NCI-H1436 treated with DMSO at 0.1 percent for 48 hours (cell line): ENCODE data around the gene NHSL1.

Source experiments
- DNase-seq: peaks from one replicate; lab custom pipeline; 2025; lab: John Stamatoyannopoulos, UW

The NHSL1 gene

DNA sequence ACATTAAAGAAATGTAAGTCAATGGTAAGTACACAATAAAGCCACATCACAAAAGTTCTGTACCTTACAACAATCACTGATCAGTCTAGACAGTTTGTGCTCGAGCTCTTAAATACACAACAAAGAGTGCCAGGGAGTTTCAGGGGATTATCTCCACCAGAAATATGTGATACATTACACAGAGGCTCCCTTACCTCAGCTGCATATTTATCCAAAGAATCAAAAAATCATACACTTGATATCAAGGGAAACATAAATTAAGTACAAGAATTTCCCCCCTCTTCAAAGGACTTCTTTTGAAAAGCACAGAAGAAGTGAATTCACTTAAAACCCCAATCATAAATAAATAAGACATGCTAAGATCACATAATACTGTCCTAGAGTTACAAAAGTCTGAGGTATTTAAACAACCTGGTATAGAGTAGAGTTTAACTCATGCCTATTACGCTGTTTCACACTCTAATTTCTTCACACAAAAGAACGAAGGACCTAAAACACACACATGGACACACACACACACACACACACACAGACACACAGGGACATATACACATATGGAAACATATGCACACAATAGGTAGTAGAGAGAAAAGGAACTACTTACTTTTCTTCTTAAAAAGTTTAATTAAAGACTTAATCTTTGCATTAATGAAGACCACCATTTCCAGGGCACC lies 528 bp downstream of the NHSL1 start:
- no peak for DNase-seq

DNA sequence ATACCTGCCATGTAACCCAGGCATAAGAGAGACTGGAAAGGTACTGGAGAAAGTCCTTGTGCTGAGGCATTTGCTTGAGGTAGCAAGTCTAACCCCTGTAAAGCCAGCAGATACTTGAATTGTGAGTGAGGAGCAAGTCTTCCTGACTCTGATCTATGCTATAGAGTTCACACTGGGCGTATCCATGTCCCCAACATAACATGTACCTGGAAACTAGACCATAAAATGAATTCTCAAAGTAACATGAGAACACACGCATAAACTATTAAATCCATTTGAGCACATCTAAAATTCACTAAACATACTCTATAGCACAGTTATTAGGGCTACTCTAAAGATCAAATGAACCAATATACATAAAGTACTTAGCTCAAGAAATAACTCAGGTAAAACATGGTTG lies 2.0 kb downstream of the NHSL1 start:
- no peak for DNase-seq

DNA sequence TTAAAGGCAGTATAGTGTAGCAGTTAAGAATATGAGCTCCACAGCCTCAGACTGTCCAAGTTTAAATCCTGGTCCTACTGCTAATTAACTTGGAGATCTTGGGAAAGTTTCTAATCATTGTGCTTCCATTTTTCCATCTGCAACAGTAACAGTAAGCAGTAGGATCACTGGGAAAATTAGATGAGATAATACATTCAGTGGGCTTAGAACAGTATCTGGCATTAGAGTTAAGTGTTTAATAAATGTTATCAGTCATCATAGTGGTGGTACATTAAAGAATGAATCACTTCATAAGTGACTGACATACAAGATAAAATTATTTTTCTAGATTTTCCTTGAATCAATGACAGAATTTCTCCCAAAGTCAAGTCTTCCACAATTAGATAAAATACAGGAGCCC lies 5.0 kb downstream of the NHSL1 start:
- DNase-seq = no peak

DNA sequence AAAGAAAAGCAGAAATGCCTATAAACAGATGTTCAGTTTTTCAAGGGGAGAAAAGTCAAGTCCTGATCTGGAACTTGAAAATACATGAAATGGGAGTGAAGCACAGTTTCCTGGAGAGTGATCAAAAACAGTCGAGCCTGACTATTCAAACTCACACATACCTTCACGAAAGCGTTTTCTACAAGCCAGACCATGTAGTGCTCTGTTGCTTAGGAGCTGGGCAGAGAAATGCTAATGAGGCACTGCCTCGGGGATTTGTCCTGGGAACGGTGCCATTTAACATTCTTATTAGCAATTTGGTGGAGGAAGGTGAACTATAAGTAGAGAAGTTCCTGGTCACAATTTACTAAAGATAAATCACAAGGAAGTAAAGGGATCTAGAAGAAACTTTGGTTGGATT lies 5.9 kb downstream of the NHSL1 start:
- DNase-seq = no peak

DNA sequence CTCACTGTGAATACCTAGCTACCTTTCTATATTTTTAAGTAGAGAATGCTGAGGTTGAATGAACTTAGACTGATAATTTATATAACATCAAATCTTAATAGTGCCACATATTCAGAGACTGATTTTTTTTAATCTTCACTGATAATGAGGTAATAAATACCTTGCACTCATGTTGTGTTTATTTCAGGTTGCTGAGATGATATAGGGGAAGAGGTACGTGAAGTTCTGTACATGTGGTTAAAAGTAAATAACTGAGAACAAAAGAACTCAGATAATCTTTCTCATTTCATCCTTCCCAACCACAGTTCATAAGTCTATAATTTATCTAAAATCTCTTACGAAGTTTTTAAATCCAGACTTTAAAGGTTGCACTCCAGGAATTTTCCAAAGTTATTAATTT lies 6.4 kb downstream of the NHSL1 start:
- DNase-seq = no peak

DNA sequence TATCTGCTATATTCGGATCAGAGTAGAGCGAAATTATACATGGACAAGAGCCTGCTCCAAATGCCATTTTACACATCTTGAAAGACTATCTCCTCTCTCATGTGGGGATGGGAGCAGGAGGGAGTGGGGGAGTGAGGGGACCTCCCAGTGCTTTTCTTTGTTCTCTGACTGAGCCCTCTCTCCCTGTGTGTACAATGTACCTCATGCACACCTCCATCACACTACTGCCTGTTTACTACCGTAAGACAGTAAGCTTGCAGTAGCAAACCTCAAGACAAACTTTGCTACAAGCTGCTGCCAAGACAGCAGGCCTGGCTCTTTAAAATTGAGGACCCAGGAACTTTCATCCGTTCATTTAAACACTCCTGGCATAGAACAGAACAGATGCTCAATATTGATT lies 7.2 kb downstream of the NHSL1 start:
- DNase-seq = no peak

DNA sequence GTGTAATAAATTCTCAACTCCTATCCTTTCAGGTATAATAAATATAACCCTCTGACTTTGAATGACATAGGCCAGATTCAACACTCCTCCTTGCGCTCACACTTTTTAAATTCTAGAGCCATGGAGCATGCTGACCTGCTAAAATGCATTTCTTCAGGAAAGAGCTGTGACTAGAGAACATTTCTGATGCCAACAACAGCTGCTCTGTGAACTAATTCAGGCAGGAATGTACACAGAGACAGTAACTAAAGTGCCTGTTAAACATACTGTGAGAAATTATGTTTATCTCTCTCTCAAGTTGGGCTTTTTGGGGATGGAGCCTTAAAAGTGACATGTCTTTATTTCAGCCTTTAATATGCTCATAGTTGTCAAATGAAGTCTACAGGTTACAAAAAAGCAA lies 8.3 kb downstream of the NHSL1 start:
- no peak for DNase-seq

DNA sequence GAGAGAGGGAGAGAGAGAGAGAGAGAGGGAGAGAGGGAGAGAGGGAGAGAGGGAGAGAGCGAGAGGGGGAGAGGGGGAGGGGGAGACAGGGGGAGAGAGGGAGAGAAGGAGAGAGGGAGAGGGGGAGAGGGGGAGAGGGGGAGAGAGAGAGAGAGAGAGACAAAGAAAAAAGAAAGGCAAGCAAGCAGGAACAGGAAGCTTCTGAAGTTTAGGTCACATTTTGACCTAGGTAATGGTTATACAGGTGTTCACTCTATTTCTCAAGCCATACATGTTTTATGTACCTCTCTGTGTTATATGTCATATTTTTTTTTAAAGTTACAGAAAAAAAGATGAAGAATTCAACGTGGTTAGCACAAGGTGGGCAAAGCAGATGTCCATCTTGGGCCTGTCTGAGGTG lies 9.4 kb downstream of the NHSL1 start:
- DNase-seq = no peak

DNA sequence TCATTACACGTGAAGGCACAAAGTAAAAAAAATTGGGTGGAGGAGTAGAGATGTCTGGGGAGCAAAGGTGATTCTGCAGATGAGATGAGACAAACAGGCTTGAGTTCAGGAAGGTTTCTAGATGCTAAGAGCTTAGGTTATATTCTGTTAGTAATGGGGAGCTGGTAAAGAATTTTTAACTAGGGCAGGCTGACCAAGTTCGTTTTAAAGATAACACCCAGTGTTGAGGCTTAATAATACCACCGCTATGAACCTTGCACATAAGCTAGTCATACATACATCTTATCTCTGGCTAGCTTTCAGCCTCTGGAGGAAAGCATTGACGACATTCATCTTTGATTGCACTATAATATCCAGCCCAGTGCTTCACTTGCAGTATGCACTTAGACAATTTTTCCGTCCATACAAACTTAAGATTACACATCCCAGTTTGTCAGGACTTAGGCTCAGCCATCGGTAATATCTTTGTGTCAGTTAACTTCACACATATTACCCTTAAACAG lies 12.1 kb downstream of the NHSL1 start:
- DNase-seq = no peak

DNA sequence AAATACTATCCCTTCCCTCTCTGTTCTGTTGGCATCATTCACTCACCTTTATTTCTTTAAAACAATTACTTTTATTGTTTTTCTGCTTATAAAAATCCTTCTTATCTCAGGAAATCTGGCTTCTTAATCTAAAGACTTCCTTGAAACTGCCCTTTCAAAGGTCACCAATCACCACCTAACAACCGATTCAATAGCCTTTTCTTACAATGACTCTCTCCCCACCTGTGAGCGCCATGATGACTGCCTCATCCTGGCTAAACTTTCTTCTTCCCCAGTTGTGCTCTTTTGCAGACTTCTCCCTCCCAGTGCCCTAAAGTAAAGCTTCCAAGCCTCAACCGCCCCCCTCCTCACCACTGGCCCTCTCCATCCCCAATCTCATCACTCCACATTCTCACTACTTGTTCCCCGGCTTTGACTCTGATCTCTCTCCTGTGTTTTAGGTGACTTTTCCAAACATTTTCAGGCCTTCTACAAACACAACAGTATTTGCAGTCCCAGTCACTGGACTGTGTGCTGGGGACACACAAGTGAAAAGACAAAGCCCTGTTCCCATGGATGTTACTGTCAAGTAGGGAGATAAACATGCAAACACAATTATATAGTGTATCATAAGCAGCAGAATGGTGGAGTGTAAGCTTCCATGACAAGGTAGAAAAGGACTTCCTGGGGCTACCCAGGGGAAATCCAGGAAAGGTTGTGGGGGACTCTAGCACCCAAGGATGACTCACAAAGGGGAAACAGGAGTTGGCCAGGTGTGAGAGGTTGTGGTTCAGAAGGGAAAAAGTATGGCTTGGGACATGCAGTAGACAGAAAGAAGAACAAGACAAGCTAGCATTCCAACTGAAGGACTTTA lies 12.8 kb downstream of the NHSL1 start:
- no peak for DNase-seq

DNA sequence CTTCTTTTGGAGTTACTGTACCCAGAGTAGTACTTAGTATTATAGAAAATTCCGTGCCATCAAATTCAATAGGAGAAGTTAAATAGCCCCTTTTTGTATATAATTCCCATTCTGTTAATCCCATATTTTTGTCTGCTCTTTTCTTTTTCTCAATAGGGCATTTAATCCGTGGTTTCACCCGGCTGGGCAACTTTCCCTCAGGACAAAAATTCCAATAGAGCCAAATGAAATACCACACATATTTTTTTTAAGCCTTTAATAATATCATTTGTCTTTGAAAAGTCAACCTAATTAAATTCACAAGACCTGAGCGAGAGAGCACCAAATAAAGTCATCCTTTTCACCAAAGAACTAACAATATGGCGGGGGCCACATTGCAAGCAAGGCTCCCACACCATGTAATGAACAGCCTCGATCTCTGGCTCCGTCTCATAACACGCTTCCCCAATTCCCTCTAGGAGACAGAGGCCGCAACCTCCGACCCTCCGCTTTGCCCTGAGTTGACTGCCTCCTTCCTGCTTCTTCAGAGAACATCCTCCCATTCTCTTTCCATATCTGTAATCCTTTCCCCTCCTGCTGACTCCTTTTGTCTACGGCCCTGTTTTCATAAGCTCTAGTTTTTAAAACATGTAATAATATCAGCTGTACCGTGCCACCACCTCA lies 13.6 kb downstream of the NHSL1 start:
- no peak for DNase-seq

DNA sequence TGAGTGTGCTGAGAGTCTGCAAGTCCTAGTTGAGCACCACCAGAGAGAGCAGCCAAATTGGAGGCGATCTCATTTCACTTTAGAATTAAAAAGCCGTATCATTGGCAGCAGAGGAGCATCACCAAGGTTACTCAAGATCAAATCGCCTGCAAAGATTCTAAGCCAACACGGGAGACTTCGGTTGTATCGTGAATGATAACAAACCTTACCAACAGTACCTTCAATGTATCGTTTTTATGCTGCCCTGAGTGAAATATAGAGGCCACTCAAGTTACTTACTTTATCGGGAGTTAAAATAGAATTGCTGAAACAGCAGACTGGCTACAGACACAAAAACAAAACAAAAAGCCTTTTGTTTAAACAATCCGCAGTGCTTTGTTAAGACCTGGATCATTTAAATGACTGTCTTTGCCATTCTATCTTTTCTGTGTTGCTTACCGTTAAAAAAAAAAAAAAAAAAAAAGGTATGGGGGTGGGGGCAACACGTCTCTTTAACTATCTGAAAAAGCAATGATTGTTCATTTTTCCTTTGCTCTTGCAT lies 14.2 kb downstream of the NHSL1 start:
- peak; percentile 12 for DNase-seq

DNA sequence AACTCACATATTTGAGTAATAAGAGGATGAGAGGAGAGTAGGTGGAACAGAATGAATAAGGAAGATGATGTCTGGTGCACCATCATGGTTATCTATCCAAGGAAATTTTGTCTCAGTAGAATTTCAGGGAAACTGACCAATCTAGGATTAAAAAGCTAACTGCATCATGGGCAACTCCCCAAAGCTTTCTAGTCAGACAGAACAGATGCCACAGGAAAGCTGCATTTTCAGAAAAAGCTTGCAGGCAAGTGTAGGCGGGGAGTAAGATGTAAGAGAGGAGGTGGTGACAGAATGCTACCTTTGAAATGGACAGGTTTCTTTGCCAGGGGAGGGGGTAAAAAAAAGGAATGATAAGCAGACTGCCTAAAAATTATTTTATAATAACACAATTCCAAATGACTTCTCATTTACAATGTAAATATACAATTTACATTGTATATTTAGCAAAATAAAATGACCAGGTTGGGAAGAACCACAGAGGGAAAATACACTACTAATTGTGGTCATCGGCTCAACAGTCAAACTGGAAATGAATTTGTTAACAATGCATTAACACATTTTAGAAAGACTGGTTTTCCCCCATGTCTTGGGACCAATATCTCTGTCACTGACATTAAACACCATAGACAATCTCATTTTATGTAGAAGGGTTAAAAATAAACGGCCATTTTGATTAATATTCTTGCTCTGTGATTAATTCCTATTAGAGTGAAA lies 15.1 kb downstream of the NHSL1 start:
- no peak for DNase-seq

DNA sequence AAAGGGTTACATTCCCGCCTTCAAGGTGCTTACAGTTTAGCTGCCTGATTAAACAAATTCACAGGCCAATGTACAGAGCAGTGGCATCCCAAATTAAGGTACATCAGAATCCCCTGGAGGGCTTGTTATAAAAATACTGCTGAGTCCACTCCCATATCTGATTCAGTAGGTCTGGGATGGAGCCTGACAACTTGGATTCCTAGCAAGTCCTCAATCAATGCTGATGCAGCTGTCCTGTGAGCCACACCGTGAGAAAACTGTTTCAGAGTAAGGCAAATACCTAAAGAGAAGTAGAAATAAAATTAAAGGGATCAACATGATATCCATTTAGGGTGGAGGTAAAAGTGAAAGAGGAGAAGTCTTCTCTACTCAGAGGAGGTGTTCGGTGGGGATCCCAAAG lies 16.5 kb downstream of the NHSL1 start:
- no peak for DNase-seq

DNA sequence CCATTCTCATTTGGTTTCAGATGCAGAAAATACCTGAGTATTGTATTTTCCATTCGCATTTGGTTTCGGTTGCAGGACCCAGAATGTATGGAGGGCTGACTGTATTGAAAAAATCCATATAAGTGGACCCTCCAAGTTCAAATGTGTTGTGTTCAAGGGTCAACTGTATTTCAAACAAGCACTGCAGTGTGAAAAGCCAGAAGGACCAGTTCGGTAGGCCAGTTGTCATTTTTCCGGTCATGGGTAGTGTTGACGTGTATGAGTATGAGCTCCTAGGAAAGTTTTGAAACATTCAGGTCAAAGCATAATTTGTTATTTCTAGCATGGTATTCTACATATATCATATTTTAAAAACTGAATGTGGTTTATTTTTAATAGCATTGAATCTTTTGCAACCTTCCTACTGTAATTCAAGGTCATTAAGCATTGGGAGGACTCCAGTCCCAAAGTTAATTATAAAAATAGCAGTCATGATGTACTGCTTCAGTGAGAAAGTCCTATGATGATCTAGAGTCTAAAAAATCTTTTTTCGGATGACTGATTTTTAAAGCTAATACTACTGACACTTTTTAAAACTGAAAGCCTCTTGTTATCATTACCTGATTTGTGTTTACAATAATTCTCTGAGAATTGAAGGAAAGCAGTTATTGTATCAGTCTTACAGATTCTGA lies 18.9 kb downstream of the NHSL1 start:
- no peak for DNase-seq

DNA sequence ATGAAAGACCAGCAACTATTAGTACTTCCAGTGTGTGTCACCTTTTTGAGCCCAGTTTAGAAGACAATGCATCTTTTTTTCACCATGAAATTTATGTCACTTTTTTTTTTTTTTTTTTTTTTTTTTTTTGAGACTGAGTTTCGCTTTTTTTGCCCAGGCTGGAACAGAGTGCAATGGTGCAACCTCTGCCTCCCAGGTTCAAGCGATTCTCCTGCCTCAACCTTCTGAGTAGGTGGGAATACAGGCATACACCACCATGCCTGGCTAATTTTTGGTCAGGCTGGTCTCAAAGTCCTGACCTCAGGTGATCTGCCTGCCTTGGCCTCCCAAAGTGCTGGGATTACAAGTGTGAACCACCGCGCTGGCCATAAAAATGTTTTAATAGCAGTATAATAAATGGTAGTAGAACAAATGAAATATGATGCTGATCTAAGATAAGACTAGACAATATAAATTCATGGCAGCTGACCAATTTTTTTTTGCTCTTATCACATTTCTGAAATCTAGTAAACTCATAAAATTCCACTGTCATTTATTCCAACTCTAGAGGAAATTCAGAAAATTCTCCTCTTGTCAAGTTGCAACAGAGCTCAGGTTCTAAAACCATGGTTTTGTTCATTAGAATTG lies 21.3 kb downstream of the NHSL1 start:
- no peak for DNase-seq

DNA sequence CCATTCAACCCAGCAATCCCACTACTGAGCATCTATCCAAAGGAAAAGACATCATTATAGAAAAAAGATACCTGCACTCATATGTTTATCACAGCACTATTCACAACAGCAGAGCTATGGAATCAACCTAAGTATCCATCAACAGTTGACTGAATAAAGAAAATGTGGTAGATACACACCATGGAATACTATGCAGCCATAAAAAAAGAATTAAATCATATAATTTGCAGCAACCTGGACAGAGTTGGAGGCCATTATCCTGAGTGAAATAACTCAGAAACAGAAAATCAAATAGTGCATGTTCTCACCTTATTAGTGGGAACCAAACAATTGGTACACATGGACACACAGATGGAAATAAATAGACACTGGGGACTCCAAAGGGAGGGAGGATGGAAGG lies 23.2 kb downstream of the NHSL1 start:
- no peak for DNase-seq

DNA sequence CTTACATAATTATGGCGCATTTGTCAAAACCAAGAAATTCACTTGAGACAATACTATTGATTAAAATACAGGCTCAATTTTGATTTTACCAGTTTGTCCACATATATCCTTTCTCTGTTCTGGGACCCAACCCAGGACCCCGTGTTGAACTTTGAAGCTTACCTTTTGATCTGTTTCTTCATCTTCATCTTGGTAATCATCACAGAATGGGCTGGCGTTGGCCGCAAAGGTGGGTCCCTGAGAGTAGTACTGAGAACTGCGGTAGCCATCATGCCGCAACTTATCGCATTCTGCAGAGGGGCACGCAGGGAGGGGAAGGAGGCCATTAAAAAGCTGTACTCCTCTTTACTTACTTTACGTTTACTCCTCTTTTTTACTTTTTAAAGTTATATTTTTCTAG lies 26.1 kb downstream of the NHSL1 start:
- no peak for DNase-seq

DNA sequence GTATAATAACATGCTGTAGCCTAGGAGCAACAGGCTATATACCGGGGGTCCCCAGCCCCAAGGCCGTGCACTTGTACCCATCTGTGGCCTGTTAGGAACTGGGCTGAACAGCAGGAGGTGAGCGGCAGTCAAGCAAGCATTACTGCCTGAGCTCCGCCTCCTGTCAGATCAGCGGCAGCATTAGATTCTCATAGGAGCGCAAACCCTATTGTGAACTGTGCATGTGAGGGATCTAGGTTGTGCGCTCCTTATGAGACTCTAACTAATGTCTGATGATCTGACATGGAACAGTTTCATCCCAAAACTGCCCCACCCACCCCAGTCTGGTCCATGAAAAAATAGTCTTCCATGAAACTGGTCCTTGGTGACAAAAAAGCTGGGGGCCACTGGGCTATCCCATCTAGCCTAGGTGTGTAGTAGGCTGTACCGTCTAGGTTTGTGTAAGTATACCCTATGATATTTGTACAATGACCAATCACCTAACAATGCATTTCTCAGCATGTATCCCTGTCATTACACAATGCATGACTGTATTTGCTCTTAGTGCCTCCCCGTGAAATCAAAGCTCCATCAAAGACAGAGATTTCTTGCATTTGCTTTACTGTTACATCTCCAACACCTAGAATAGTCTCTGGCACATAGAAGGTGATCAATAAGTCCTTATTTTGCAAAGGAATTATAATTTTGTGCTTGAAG lies 30.8 kb downstream of the NHSL1 start:
- no peak for DNase-seq

DNA sequence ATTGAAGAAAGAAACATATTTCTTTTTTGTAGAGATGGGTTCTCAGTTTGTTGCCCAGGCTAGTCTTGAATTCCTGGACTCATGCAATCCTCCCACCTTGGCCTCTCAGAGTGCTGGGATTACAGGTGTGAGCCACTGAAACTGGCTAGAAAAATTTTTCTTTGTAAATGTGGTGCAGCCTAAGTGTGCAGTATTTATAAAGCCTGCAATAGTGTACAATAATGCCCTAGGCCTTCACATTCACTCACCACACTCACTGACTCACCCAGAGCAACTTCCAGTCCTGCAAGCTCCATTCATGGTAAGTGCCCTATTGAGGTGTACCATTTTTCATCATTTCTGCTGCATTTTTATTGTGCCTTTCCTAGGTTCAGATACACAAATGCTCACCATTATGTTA lies 31.4 kb downstream of the NHSL1 start:
- no peak for DNase-seq
